GM23338 (cell line): Measurements from ENCODE around the gene FADD. TPM values are rescaled to one million over a fixed set of nuclear protein-coding genes. Genes with fewer than 3 reads are reported as not detected.

Experiments used
- ATAC-seq: fragments of 200-7000 bp; cut with Tn5 transposase; 3 replicates; pipeline ENCODE4 v1.9.1; 2020
- DNase-seq: peaks from one replicate; pipeline ENCODE4 v3.0.0-alpha.2; 2015; ENCODE audit warnings: low spot score
- H2AFZ ChIP-seq: fragments of 200-600 bp; sonication (generic); 2 replicates; pipeline ENCODE4 v1.8.0; 2016; ENCODE audit warnings: antibody characterized with exemption, mild to moderate bottlenecking, moderate library complexity
- H3F3A ChIP-seq: fragments of 200-600 bp; sonication (generic); replicated peaks from 2 replicates; pipeline ENCODE4 v1.8.0; 2017; ENCODE audit warnings: antibody characterized with exemption, mixed run types, low read depth
- H3K27ac ChIP-seq: fragments of 200-600 bp; sonication (generic); 2 replicates; pipeline ENCODE4 v1.6.1; 2016; ENCODE audit warnings: low read depth
- H3K27me3 ChIP-seq: fragments of 200-600 bp; sonication (generic); 2 replicates; pipeline ENCODE4 v1.8.0; 2016; ENCODE audit warnings: mild to moderate bottlenecking, mixed run types, moderate library complexity; ENCODE audit not compliant: insufficient read depth
- H3K36me3 ChIP-seq: fragments of 200-600 bp; sonication (generic); 2 replicates; pipeline ENCODE4 v1.8.0; 2016; ENCODE audit warnings: mild to moderate bottlenecking; ENCODE audit not compliant: insufficient read depth
- H3K4me1 ChIP-seq: fragments of 200-600 bp; sonication (generic); 2 replicates; pipeline ENCODE4 v1.8.0; 2016; ENCODE audit warnings: mild to moderate bottlenecking, moderate library complexity; ENCODE audit not compliant: insufficient read depth
- H3K4me2 ChIP-seq: fragments of 200-600 bp; sonication (generic); 2 replicates; pipeline ENCODE4 v1.7.1; 2017; ENCODE audit warnings: mixed run types
- H3K4me3 ChIP-seq: fragments of 200-600 bp; sonication (generic); 2 replicates; pipeline ENCODE4 v1.6.1; 2016; ENCODE audit warnings: mixed run types
- H3K79me2 ChIP-seq: fragments of 200-600 bp; sonication (generic); replicated peaks from 2 replicates; pipeline ENCODE4 v1.8.0; 2017; ENCODE audit warnings: mild to moderate bottlenecking; ENCODE audit not compliant: insufficient read depth
- H3K9me2 ChIP-seq: fragments of 200-600 bp; sonication (generic); 2 replicates; pipeline ENCODE4 v1.8.0; 2017; ENCODE audit not compliant: insufficient read depth
- H4K20me1 ChIP-seq: fragments of 200-600 bp; sonication (generic); replicated peaks from 2 replicates; pipeline ENCODE4 v1.8.0; 2017; ENCODE audit warnings: mild to moderate bottlenecking; ENCODE audit not compliant: insufficient read depth
- H3K27ac Mint-ChIP-seq: 2 replicates; pipeline ENCODE4 v1.8.0; 2020; ENCODE audit warnings: inconsistent platforms, mild to moderate bottlenecking, moderate library complexity, mixed read lengths
- H3K27me3 Mint-ChIP-seq: 3 replicates; pipeline ENCODE4 v1.8.0; 2022; ENCODE audit warnings: low read depth, mild to moderate bottlenecking, moderate library complexity, mixed read lengths, inconsistent platforms; ENCODE audit not compliant: insufficient read depth, poor library complexity
- H3K36me3 Mint-ChIP-seq: 3 replicates; pipeline ENCODE4 v1.8.0; 2021; ENCODE audit warnings: low read depth, mild to moderate bottlenecking, inconsistent platforms, moderate library complexity, mixed read lengths
- H3K4me1 Mint-ChIP-seq: 3 replicates; pipeline ENCODE4 v1.8.0; 2020; ENCODE audit warnings: mild to moderate bottlenecking, inconsistent platforms, mixed read lengths
- H3K4me3 Mint-ChIP-seq: 3 replicates; pipeline ENCODE4 v1.8.0; 2021; ENCODE audit warnings: moderate library complexity, mild to moderate bottlenecking, inconsistent platforms, mixed read lengths
- H3K9me3 Mint-ChIP-seq: 3 replicates; pipeline ENCODE4 v1.8.0; 2020; ENCODE audit warnings: moderate library complexity, mild to moderate bottlenecking, inconsistent platforms, mixed read lengths
- CREB1 ChIP-seq: fragments of 250-450 bp; sonication (Bioruptor Pico); IDR thresholded peaks from 2 replicates; pipeline ENCODE4 v1.5.0; 2020; ENCODE audit warnings: low read depth, mild to moderate bottlenecking, moderate library complexity
- EZH2 ChIP-seq: fragments of 200-600 bp; sonication (generic); IDR thresholded peaks from one replicate; pipeline ENCODE4 v1.8.0; 2017; ENCODE audit warnings: antibody characterized with exemption, mild to moderate bottlenecking, low read depth; ENCODE audit not compliant: unreplicated experiment
- EZH2phosphoT487 ChIP-seq: fragments of 200-600 bp; sonication (generic); IDR thresholded peaks from one replicate; pipeline ENCODE4 v1.8.1; 2018; ENCODE audit warnings: antibody characterized with exemption; ENCODE audit not compliant: unreplicated experiment
- JUNB ChIP-seq: IDR thresholded peaks from one replicate; pipeline ENCODE4 v1.6.1; 2016; ENCODE audit warnings: antibody characterized with exemption; ENCODE audit not compliant: unreplicated experiment
- NANOG ChIP-seq: IDR thresholded peaks from 2 replicates; pipeline ENCODE4 v1.6.1; 2016; ENCODE audit warnings: antibody characterized with exemption, borderline replicate concordance
- POLR2AphosphoS5 ChIP-seq: IDR thresholded peaks from 2 replicates; pipeline ENCODE4 v1.6.1; 2016; ENCODE audit warnings: antibody characterized with exemption, low read depth
- STAT1 ChIP-seq: IDR thresholded peaks from one replicate; pipeline ENCODE4 v1.6.1; 2016; ENCODE audit warnings: antibody characterized with exemption; ENCODE audit not compliant: unreplicated experiment
- ZNF114 ChIP-seq: fragments of 250-450 bp; sonication (Bioruptor Pico); IDR thresholded peaks from 2 replicates; pipeline ENCODE4 v1.5.0; 2020; ENCODE audit warnings: mild to moderate bottlenecking, moderate library complexity
- ZNF331 ChIP-seq: fragments of 250-450 bp; sonication (Bioruptor Pico); IDR thresholded peaks from 2 replicates; pipeline ENCODE4 v1.5.0; 2020; ENCODE audit warnings: low read depth, mild to moderate bottlenecking, moderate library complexity
- polyA plus RNA-seq: library from polyadenylated mRNA; unstranded; fragments of >200 nt; fragmentation: Nextera tagmentation; extraction: Ambion mirVana; gene quantifications from 2 replicates; pipeline ENCODE4 v1.2.1, GENCODE V29; 2016
- total RNA-seq: library from RNA; depleted of rRNA; stranded (reverse); fragments of >200 nt; shearing (Covaris generic); gene quantifications from 2 replicates; pipeline ENCODE4 v1.2.3, GENCODE V29; 2014
- TF ChIP-seq, protein P1 (sequence below): IDR thresholded peaks from 2 replicates; pipeline ENCODE4 v1.6.1; 2016; ENCODE audit warnings: antibody characterized with exemption
- TF ChIP-seq, protein P2 (sequence below): fragments of 250-450 bp; sonication (Bioruptor Pico); IDR thresholded peaks from 2 replicates; pipeline ENCODE4 v1.5.0; 2020; ENCODE audit warnings: mild to moderate bottlenecking, moderate library complexity
- TF ChIP-seq, protein P3 (sequence below): IDR thresholded peaks from one replicate; pipeline ENCODE4 v1.6.1; 2018; ENCODE audit warnings: antibody characterized with exemption; ENCODE audit not compliant: unreplicated experiment
- TF ChIP-seq, protein P4 (sequence below), 2 experiments: fragments of 200-600 bp in 1 of 2; sonication (generic) in 1 of 2; conservative IDR thresholded peaks; 2 replicates each; pipeline versions ENCODE4 v1.5.1 to v1.6.1; 2016 to 2017; ENCODE audit warnings: antibody characterized with exemption in 2 of 2, low read depth in 2 of 2, mild to moderate bottlenecking in 2 of 2, moderate library complexity in 1 of 2

Gene FADD
- total and polyA plus RNA-seq, 2 experiments from 2014 or later, result 19.7 to 65.8 TPM

DNA sequence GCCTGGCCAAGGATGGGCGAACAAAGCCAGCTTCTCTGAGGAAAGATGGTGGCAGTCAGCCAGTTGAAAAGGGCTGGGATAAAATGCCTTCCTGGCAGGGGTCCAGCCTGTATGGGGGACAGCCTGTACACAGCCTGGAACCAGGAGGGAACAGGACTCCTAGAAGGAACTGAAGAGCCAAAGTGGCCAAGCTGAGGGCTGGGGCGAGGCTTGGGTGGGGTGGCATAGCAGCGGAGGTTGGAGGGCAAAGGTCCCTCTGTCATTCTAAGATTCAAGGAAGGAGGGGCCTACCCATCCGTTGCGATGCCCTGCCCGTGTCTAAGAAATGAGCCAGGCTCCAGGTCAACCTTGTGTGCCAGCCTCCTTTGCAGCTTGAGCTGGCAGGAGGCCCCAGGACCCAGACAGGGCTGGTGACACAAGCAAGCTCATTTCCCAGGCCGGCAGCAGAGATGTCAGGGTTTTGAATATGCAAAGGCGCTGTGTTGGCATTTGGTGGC is 22.6 kb downstream of the FADD start (continued):
- TF ChIP-seq, protein P1, sequence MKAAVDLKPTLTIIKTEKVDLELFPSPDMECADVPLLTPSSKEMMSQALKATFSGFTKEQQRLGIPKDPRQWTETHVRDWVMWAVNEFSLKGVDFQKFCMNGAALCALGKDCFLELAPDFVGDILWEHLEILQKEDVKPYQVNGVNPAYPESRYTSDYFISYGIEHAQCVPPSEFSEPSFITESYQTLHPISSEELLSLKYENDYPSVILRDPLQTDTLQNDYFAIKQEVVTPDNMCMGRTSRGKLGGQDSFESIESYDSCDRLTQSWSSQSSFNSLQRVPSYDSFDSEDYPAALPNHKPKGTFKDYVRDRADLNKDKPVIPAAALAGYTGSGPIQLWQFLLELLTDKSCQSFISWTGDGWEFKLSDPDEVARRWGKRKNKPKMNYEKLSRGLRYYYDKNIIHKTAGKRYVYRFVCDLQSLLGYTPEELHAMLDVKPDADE, result no peak
- no peak for TF ChIP-seq EZH2phosphoT487
- TF ChIP-seq NANOG, result no peak
- TF ChIP-seq JUNB, result no peak

DNA sequence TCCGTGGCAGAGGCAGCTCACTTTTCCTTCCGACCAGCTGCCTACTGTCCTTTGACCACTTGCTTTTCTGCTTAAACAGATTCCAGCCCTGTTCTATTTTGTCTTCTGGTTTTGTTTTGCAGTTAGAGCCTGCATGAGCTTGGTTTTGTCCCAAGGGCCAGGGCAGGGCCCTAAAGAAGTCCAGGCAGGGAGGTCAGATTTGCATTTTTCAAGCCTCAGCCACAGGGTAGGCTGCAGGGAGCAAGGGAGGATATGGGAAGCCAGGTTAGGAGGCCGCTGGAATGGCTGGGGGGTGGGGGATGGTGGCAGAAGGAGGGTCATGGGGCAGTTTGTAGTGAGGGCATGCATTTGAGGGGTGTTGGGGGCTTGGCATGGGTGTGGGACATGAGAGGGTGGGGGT is 23.1 kb downstream of the FADD start:
- no peaks in the 10 kb centered on the region for H3K79me2 ChIP-seq
- H3K27ac Mint-ChIP-seq, result no peak overlapping the region
- peak overlapping the region; percentile 59 for H2AFZ ChIP-seq
- ATAC-seq (peak; percentile 61), DNase-seq (no peak)
- H3K27ac ChIP-seq, result no peak overlapping the region
- H3K4me2 ChIP-seq, result 0 out of 2 replicates have a peak overlapping the region, but pooled peaks have one; percentile 35
- H3K36me3 ChIP-seq, result no peaks in the 10 kb centered on the region
- H4K20me1 ChIP-seq, result no peaks in the 10 kb centered on the region
- no peaks in the 10 kb centered on the region for H3F3A ChIP-seq
- no peak overlapping the region; the same call in 2 of the 3 replicates for H3K4me3 Mint-ChIP-seq
- peaks cover 10% of the 10 kb centered on the region for H3K27me3 Mint-ChIP-seq
- no peaks in the 10 kb centered on the region for H3K36me3 Mint-ChIP-seq
- H3K9me3 Mint-ChIP-seq, result no peaks in the 10 kb centered on the region
- H3K4me1 Mint-ChIP-seq, result peaks cover 20% of the 10 kb centered on the region
- no peaks in the 10 kb centered on the region for H3K9me2 ChIP-seq
- H3K4me3 ChIP-seq, result no peak overlapping the region
- no peaks in the 10 kb centered on the region; the same call in 1 of the 2 replicates for H3K4me1 ChIP-seq
- no peaks in the 10 kb centered on the region for H3K27me3 ChIP-seq
- no peak for TF ChIP-seq STAT1
- no peak for TF ChIP-seq ZNF331
- no peak for TF ChIP-seq NANOG
- TF ChIP-seq, protein P2, sequence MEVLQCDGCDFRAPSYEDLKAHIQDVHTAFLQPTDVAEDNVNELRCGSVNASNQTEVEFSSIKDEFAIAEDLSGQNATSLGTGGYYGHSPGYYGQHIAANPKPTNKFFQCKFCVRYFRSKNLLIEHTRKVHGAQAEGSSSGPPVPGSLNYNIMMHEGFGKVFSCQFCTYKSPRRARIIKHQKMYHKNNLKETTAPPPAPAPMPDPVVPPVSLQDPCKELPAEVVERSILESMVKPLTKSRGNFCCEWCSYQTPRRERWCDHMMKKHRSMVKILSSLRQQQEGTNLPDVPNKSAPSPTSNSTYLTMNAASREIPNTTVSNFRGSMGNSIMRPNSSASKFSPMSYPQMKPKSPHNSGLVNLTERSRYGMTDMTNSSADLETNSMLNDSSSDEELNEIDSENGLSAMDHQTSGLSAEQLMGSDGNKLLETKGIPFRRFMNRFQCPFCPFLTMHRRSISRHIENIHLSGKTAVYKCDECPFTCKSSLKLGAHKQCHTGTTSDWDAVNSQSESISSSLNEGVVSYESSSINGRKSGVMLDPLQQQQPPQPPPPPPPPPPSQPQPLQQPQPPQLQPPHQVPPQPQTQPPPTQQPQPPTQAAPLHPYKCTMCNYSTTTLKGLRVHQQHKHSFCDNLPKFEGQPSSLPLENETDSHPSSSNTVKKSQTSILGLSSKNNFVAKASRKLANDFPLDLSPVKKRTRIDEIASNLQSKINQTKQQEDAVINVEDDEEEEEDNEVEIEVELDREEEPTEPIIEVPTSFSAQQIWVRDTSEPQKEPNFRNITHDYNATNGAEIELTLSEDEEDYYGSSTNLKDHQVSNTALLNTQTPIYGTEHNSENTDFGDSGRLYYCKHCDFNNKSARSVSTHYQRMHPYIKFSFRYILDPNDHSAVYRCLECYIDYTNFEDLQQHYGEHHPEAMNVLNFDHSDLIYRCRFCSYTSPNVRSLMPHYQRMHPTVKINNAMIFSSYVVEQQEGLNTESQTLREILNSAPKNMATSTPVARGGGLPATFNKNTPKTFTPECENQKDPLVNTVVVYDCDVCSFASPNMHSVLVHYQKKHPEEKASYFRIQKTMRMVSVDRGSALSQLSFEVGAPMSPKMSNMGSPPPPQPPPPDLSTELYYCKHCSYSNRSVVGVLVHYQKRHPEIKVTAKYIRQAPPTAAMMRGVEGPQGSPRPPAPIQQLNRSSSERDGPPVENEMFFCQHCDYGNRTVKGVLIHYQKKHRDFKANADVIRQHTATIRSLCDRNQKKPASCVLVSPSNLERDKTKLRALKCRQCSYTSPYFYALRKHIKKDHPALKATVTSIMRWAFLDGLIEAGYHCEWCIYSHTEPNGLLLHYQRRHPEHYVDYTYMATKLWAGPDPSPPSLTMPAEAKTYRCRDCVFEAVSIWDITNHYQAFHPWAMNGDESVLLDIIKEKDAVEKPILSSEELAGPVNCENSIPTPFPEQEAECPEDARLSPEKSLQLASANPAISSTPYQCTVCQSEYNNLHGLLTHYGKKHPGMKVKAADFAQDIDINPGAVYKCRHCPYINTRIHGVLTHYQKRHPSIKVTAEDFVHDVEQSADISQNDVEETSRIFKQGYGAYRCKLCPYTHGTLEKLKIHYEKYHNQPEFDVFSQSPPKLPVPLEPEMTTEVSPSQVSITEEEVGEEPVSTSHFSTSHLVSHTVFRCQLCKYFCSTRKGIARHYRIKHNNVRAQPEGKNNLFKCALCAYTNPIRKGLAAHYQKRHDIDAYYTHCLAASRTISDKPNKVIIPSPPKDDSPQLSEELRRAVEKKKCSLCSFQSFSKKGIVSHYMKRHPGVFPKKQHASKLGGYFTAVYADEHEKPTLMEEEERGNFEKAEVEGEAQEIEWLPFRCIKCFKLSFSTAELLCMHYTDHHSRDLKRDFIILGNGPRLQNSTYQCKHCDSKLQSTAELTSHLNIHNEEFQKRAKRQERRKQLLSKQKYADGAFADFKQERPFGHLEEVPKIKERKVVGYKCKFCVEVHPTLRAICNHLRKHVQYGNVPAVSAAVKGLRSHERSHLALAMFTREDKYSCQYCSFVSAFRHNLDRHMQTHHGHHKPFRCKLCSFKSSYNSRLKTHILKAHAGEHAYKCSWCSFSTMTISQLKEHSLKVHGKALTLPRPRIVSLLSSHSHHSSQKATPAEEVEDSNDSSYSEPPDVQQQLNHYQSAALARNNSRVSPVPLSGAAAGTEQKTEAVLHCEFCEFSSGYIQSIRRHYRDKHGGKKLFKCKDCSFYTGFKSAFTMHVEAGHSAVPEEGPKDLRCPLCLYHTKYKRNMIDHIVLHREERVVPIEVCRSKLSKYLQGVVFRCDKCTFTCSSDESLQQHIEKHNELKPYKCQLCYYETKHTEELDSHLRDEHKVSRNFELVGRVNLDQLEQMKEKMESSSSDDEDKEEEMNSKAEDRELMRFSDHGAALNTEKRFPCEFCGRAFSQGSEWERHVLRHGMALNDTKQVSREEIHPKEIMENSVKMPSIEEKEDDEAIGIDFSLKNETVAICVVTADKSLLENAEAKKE, result no peak
- no peak for TF ChIP-seq CREB1 (CRISPR knock-in tag)
- TF ChIP-seq JUNB, result no peak
- TF ChIP-seq, protein P3, sequence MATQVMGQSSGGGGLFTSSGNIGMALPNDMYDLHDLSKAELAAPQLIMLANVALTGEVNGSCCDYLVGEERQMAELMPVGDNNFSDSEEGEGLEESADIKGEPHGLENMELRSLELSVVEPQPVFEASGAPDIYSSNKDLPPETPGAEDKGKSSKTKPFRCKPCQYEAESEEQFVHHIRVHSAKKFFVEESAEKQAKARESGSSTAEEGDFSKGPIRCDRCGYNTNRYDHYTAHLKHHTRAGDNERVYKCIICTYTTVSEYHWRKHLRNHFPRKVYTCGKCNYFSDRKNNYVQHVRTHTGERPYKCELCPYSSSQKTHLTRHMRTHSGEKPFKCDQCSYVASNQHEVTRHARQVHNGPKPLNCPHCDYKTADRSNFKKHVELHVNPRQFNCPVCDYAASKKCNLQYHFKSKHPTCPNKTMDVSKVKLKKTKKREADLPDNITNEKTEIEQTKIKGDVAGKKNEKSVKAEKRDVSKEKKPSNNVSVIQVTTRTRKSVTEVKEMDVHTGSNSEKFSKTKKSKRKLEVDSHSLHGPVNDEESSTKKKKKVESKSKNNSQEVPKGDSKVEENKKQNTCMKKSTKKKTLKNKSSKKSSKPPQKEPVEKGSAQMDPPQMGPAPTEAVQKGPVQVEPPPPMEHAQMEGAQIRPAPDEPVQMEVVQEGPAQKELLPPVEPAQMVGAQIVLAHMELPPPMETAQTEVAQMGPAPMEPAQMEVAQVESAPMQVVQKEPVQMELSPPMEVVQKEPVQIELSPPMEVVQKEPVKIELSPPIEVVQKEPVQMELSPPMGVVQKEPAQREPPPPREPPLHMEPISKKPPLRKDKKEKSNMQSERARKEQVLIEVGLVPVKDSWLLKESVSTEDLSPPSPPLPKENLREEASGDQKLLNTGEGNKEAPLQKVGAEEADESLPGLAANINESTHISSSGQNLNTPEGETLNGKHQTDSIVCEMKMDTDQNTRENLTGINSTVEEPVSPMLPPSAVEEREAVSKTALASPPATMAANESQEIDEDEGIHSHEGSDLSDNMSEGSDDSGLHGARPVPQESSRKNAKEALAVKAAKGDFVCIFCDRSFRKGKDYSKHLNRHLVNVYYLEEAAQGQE, result no peak
- TF ChIP-seq, protein P4, sequence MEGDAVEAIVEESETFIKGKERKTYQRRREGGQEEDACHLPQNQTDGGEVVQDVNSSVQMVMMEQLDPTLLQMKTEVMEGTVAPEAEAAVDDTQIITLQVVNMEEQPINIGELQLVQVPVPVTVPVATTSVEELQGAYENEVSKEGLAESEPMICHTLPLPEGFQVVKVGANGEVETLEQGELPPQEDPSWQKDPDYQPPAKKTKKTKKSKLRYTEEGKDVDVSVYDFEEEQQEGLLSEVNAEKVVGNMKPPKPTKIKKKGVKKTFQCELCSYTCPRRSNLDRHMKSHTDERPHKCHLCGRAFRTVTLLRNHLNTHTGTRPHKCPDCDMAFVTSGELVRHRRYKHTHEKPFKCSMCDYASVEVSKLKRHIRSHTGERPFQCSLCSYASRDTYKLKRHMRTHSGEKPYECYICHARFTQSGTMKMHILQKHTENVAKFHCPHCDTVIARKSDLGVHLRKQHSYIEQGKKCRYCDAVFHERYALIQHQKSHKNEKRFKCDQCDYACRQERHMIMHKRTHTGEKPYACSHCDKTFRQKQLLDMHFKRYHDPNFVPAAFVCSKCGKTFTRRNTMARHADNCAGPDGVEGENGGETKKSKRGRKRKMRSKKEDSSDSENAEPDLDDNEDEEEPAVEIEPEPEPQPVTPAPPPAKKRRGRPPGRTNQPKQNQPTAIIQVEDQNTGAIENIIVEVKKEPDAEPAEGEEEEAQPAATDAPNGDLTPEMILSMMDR (conservative IDR thresholded peaks at IDR 0.05; ENCODE audit: low read depth in 2 of 2), result no peak
- no peak for TF ChIP-seq EZH2phosphoT487
- TF ChIP-seq POLR2AphosphoS5, result no peak
- no peak for TF ChIP-seq EZH2
- TF ChIP-seq ZNF114 (CRISPR knock-in tag), result no peak
